ENCODE results near the gene AK1.

Gene AK1

GRCh38 chr9:127877566-127877998 lies at the start of gene AK1:
Gene AK1, minus strand, starts transcription at chr9:127877675. Its CDS starts 3,058 bp downstream, at chr9:127874617.
- H3K27ac ChIP-seq = peak within 1 kb of the TSS; percentile 72
- TF ChIP-seq ZFX (IDR thresholded peaks at IDR 0.05) (no peak), CTCF (conservative IDR thresholded peaks at IDR 0.05) (no peak)

GRCh38 chr9:127926906-127927200 lies 49.4 kb upstream of the AK1 start:
- TF ChIP-seq CTCF (conservative IDR thresholded peaks at IDR 0.05) (no peak), ZFX (IDR thresholded peaks at IDR 0.05) (no peak)
- H3K27ac ChIP-seq = no peak overlapping the region

GRCh38 chr9:127925959-127926905 lies 48.8 kb upstream of the AK1 start:
- no peak overlapping the region for H3K27ac ChIP-seq
- TF ChIP-seq ZFX (IDR thresholded peaks at IDR 0.05) (no peak), CTCF (conservative IDR thresholded peaks at IDR 0.05) (no peak)

- TF ChIP-seq ZFX (IDR thresholded peaks at IDR 0.05) (no peak), CTCF (conservative IDR thresholded peaks at IDR 0.05) (no peak)
- H3K27ac ChIP-seq = no peak overlapping the region
Measured at GRCh38 chr9:127924736-127925444, 47.4 kb upstream of the AK1 start.

- TF ChIP-seq CTCF (conservative IDR thresholded peaks at IDR 0.05) (no peak), ZFX (IDR thresholded peaks at IDR 0.05) (no peak)
- H3K27ac ChIP-seq = no peak overlapping the region
Measured at GRCh38 chr9:127923771-127924170, 46.3 kb upstream of the AK1 start.

- TF ChIP-seq CTCF (conservative IDR thresholded peaks at IDR 0.05) (no peak), ZFX (IDR thresholded peaks at IDR 0.05) (no peak)
- no peak overlapping the region for H3K27ac ChIP-seq
Measured at GRCh38 chr9:127923046-127923445, 45.6 kb upstream of the AK1 start.

- no peak overlapping the region for H3K27ac ChIP-seq
- TF ChIP-seq CTCF (conservative IDR thresholded peaks at IDR 0.05) = peak; percentile 97
- no peak for TF ChIP-seq ZFX (IDR thresholded peaks at IDR 0.05)
Measured at GRCh38 chr9:127921557-127922120, 44.2 kb upstream of the AK1 start.

Data from C4-2B (cell line).